Epithelial cell of esophagus (primary cell): Measurements from ENCODE around the gene PHYHD1.
"Not testable (repeated sequence)": the region's sequence is repeated elsewhere in the genome, so short reads cannot be mapped to it uniquely, and the experiment has no call there.

Experiments
- DNase-seq: peaks from one replicate; pipeline ENCODE4 v3.0.0; 2010; ENCODE audit warnings: low read depth
- H3K4me3 ChIP-seq: 2 replicates; pipeline ENCODE4 v1.5.1; 2011; ENCODE audit warnings: mild to moderate bottlenecking, low read length, control low read depth
- CTCF ChIP-seq: IDR thresholded peaks from 2 replicates; pipeline ENCODE4 v1.5.1; 2011; ENCODE audit warnings: low read depth, mild to moderate bottlenecking, low read length, control low read depth, inconsistent platforms; ENCODE audit not compliant: insufficient read depth; ENCODE audit errors: missing control alignments

The PHYHD1 gene

GRCh38 chr9:128945798-128946501, 25.2 kb downstream of the PHYHD1 start:
- TF ChIP-seq CTCF = no peak
- DNase-seq = no peak
- H3K4me3 ChIP-seq = no peak overlapping the region

- peak; percentile 26 for DNase-seq
- no peak for TF ChIP-seq CTCF
- peak overlapping the region; percentile 86 for H3K4me3 ChIP-seq
Observed at GRCh38 chr9:128946571-128947276, 25.9 kb downstream of the PHYHD1 start.

- DNase-seq = no peak
- no peak for TF ChIP-seq CTCF
- peak overlapping the region; percentile 86 for H3K4me3 ChIP-seq
Observed at GRCh38 chr9:128947277-128947526, 26.4 kb downstream of the PHYHD1 start.

- DNase-seq = peak; percentile 94
Observed at GRCh38 chr9:128947527-128948301, 26.9 kb downstream of the PHYHD1 start, which contains the start of the genes DOLK and NUP188. DOLK (minus strand) TSS chr9:128947603; CDS start chr9:128947303, 300 bp downstream. NUP188 (plus strand) TSS chr9:128947699; CDS start chr9:128947720, 21 bp downstream.

GRCh38 chr9:128961403-128961802, 40.6 kb downstream of the PHYHD1 start:
- H3K4me3 ChIP-seq, DNase-seq: not testable (repeated sequence)

More at GRCh38 chr9:128947527-128948301, 26.9 kb downstream of the PHYHD1 start, which contains the start of the genes DOLK and NUP188:
- H3K4me3 ChIP-seq = peak within 1 kb of the TSS; percentile 86
- TF ChIP-seq CTCF = no peak

- TF ChIP-seq CTCF = no peak
- no peak overlapping the region for H3K4me3 ChIP-seq
- no peak for DNase-seq
Observed at GRCh38 chr9:128969491-128969890, 48.7 kb downstream of the PHYHD1 start.

GRCh38 chr9:128972956-128973355, 52.2 kb downstream of the PHYHD1 start:
- TF ChIP-seq CTCF = no peak
- H3K4me3 ChIP-seq = no peak overlapping the region
- peak; percentile 78 for DNase-seq
